Glomerular visceral epithelial cell (primary cell): ENCODE results near the gene RGMA.

Experiments used
- DNase-seq: peaks from one replicate; pipeline ENCODE4 v3.0.0-alpha.2; 2016; ENCODE audit errors: extremely low spot score

Gene RGMA

DNA sequence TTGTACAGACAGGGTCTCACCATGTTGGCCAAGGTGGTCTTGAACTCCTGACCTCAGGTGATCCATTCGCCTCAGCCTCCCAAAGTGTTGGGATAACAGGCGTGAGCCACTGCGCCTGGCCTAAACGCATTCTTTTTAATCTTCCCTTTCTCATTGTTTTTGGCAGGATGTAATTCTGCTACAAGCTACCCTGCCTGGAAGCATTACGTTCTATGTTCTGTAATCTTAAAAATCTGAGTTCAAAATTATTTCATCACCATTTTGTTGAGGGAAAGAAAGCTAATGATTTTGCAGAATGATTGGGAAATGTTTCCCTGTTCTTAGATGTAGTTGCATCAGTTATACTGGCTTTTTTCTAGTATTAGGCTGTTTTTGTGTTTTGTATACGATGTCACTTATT lies 71.5 kb downstream of the RGMA start:
- DNase-seq = no peak

DNA sequence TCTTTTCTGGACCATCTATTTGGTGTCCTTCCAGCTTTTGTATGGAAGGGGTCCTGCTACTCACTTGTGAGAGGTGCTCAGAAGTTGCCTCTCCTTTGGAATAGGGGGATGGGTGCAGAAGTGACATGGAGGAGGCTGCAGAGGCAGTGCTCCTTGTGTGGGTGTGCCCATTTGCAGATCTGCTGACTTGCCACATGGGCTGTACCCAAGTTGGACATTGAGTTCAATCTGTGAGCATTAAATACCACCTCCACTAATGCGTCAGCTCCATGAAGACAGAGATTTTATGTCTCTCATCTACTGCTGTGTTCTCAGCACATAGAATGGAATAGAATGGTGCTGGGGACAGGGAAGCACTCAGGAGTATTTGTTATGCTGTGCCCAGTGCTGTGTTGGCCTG lies 76.2 kb downstream of the RGMA start:
- DNase-seq = no peak

DNA sequence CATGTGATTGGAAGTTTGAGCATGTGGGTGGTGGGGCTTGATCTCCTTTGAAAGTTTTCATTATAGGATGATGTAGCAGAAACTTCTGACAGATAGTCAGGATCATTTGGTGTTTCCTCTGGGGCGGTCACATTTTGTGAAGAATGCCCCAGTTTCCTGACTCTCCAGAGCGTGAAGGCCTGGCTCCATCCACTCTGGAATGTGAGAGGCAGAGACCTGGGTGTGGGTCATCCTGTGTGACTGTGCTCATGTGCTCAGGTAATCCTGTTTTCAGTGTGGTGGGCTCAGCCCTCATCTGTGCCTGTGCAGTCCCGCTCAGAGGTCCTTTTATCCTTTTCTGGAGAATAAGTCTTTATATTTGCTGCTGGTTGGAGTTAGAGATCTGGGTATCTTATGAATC lies 81.0 kb downstream of the RGMA start:
- no peak for DNase-seq

DNA sequence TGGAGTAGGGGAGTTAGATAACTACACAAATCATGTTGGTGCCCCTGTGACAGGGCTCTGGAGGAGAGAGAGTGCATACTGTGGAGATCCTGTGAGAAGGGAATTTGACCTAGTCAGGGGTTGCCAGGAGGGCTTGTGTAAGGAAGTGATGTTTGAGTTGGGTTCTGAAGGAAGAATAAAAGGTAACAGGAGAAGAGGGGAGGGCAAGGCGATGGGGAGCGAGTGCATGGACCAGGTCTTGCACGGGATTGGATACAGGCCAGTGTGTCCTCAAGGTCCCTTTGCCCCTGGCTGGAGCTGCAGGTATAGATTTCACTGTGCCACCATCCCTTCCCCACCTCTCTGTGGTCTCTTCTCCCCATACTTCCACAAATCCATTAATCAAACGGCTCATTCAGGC lies 83.9 kb downstream of the RGMA start:
- no peak for DNase-seq

GRCh38 chr15:93001881-93002280 lies 87.1 kb downstream of the RGMA start:
- DNase-seq = no peak

DNA sequence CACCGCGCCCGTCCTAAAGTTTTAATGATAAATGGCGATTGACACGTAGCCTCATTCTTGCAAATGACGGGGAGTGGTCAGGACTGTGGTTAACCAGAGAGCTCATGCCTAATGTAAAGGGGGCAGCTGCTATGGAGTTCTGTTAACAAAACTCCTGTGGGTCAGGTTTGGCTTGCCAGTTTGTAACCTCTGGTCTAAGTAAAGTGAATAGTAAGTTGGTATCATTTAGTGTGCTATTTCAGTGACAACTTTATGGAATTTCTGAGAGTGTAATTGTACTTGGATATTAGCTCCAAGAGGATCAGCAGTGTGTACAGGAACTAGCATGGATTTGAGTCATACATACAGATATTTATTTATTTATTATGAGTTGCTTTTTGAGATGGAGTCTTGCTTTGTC lies 87.9 kb downstream of the RGMA start:
- DNase-seq = no peak

GRCh38 chr15:92997821-92998220 lies 91.2 kb downstream of the RGMA start:
- no peak for DNase-seq

GRCh38 chr15:92992720-92993119 lies 96.3 kb downstream of the RGMA start:
- no peak for DNase-seq

GRCh38 chr15:92990031-92990430 lies 99.0 kb downstream of the RGMA start:
- no peak for DNase-seq

DNA sequence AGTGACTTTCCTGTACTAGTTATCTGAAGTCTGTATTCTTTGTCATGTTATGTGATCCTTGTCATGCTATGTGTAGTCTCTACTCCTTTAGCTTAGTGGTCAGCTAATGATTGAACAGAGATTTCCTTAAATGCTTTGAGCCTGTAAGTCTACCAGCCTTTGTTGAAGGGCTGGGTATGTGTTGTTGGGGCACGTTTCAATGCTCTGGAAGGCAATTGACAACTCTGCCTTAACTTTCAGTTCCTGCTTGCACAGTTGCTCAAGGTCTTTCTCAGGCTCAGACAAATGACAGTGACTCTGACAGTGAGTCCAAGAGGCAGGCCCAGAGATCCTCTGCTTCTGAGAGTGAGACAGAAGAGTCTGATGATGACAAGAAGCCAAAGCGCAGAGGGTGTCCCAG lies 99.5 kb downstream of the RGMA start:
- DNase-seq = no peak
